Epithelial cell of esophagus (primary cell): Measurements from ENCODE around the gene DCAKD.

Source experiments
- DNase-seq: peaks from one replicate; pipeline ENCODE4 v3.0.0; 2010; ENCODE audit warnings: low read depth
- H3K4me3 ChIP-seq: 2 replicates; pipeline ENCODE4 v1.5.1; 2011; ENCODE audit warnings: mild to moderate bottlenecking, low read length, control low read depth
- CTCF ChIP-seq: IDR thresholded peaks from 2 replicates; pipeline ENCODE4 v1.5.1; 2011; ENCODE audit warnings: low read depth, mild to moderate bottlenecking, low read length, control low read depth, inconsistent platforms; ENCODE audit not compliant: insufficient read depth; ENCODE audit errors: missing control alignments

The DCAKD gene

GRCh38 chr17:45038728-45039634 is 12.5 kb downstream of the DCAKD start:
- H3K4me3 ChIP-seq, result no peak overlapping the region
- no peak for DNase-seq
- TF ChIP-seq CTCF, result no peak

- TF ChIP-seq CTCF, result no peak
- no peak for DNase-seq
- H3K4me3 ChIP-seq, result no peak overlapping the region
These were observed 14.7 kb downstream of the DCAKD start for GRCh38 chr17:45036691-45037090.

- TF ChIP-seq CTCF, result no peak
- H3K4me3 ChIP-seq, result no peak overlapping the region
- no peak for DNase-seq
These were observed 15.6 kb downstream of the DCAKD start for GRCh38 chr17:45035848-45036247.

- no peak for TF ChIP-seq CTCF
- no peak overlapping the region for H3K4me3 ChIP-seq
- no peak for DNase-seq
These were observed 16.8 kb downstream of the DCAKD start for GRCh38 chr17:45034599-45034998.

GRCh38 chr17:45032174-45032541 is 19.3 kb downstream of the DCAKD start:
- TF ChIP-seq CTCF, result no peak

GRCh38 chr17:45031231-45032173 is 19.9 kb downstream of the DCAKD start:
- no peak for DNase-seq
- no peak overlapping the region for H3K4me3 ChIP-seq
- no peak for TF ChIP-seq CTCF

More at GRCh38 chr17:45032174-45032541, 19.3 kb downstream of the DCAKD start:
- no peak overlapping the region for H3K4me3 ChIP-seq
- DNase-seq, result no peak
